RKO (cell line): ENCODE data around the gene MAP2K7.
"Not testable (repeated sequence)": the region's sequence is repeated elsewhere in the genome, so short reads cannot be mapped to it uniquely, and the experiment has no call there.

ENCODE experiments used
- DNase-seq: peaks from one replicate; pipeline ENCODE4 v3.0.0-alpha.2; 2016; ENCODE audit warnings: low spot score

MAP2K7 gene

DNA sequence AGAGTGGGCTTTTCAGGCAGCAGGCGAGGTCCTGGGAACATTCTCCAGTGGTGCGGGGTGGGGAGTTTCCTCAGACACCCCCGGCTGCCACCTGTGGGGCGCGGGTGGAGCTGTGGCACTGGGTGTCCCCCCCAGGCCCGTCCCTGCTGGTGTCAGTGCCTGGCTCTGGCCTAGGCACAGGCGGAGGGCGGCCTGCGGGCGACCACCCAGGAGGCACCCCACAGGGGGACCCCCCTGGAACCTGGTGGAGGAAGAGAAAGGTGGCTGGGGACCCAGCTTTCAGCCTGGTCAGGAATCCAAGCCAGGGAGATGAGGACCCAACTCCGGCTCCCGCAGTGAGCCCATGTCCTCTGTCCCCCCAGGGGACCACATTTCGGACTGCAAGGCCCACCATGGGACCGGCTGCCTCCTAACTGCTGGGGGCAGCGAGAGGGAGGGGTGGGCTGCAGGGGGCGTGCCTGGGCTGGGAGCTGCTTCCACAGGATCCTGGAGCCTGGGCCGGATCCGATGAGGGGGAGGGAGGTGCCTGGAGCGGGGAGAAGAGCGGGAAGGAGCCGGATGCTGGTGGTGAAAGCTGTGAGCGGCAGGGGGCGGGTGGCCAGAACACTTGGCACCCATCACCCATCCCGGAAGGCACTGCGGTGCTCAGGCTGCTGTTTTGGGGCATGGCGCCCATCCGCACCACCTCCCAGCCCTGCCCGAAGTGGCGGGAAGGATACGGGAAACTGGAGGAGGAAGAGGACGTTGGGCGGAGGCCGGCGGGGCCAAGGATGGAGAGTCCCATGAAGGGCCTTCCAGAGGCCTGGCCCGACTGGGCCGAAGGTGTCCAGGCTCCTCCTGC is 27.8 kb downstream of the MAP2K7 start:
- no peak for DNase-seq

GRCh38 chr19:7932276-7932929 is 28.7 kb downstream of the MAP2K7 start:
- no peak for DNase-seq

- DNase-seq: no peak
Measured at GRCh38 chr19:7932930-7933300, 29.2 kb downstream of the MAP2K7 start.

GRCh38 chr19:7933411-7933810 is 29.7 kb downstream of the MAP2K7 start:
- DNase-seq: no peak

DNA sequence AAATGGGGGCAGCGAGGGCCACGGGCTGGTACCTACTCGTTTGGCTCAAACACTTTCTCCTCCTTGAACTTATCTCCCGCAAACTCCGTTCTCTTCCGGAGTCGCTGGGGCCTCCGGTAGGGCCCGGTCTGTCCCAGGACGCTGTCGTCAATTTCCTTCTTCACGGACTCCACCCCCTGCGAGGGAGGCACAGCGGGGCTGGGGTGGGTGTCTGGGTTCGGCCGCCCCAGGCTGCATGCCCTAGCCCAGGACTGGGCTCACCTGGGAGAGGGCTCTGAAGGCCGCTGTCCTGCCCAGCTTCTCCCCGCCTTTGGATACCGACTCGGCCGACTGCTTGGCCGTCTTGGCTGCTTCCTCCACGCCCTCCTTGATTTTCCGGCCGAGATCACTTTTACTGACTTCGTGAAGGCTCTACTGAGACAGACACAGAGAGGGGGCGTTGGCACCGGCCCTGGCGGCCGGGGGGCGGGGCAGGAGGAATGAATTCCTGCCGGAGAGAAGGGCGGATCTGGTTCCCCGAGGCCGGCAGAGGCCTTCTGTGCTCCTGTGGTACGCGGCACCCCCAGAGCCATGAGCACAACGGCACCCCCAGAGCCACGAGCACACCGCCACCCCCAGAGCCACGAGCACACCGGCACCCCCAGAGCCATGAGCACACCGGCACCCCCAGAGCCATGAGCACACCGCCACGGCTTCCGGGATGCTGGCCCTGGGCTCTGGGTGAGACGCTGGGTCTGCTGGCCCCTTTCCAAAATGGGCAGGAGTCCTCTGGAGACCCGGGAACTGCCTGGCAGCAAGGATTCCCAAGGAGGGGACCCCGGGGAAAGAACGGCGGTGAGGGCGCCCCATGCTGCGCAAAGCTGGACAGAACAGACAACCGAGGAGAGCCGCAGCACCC is 30.4 kb downstream of the MAP2K7 start:
- DNase-seq: no peak

DNA sequence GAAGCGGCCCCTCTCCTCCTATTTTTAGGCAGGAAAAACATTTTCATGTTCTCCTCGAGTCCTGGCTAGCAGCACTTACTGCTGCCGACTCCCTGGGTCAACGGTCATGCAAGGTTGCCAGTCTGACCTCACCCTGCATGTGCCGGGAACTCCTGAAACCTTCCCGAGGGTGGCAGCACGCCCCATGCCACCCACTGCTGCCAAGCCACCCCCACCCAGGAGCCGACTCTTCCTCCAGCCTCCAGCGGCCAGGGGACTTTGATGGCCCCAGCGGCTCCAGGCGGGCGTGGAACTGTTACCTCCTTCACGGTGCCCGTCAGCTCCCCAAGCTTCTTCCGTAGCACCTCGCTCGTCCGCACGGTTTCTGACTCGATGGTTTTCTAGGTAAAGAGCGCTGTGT is 31.1 kb downstream of the MAP2K7 start:
- DNase-seq: no peak

DNA sequence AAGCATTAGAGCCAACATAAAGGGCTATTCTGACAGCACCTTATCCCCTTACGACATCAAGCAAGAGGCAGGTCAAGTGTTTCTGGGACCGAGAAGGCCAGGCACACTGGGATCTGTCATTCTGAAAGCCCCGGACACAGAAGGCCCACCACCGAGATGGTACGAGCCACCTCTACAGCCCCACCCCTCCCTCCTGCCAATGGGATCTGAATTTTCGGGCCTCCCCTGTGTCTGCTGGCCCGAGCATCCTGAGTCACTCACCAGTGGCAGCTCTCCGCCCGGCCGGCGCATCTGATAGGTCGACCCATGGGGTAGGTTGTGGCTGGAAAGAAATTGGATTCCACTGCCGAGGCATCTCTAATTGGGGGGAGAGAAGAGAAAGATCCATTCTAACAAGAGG is 37.2 kb downstream of the MAP2K7 start:
- no peak for DNase-seq

DNA sequence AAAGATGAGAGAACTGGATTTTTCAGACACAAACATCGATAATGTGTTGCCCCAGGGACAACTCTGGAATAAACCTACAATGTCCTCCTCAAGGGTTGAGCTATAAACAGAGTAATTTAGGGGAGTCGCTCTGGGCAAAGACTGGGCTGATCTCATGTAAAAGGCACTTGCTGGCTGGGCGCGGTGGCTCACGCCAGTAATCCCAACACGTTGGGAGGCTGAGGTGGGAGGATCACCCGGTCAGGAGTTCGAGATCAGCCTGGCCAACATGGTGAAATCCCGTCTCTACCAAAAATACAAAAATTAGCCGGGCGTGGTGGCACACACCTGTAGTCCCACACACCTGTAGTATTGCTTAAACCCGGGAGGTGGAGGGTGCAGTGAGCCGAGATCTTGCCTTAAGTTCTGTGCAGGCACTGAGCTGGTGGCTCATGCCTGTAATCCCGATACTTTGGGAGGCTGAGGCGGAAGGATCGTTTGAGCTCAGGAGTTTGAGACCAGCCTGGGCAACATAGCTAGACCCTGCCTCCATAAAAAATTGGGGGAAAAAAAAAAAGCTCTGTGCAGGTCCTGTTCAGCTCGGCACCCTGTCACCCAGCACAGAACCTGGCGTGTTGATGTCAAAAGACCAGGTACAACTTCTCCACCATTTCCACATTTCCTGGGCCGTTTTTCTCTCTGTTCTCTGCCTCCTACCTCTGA is 38.4 kb downstream of the MAP2K7 start:
- DNase-seq: no peak

- DNase-seq: no peak
Measured at GRCh38 chr19:7942981-7943443, 39.3 kb downstream of the MAP2K7 start.

- peak; percentile 99 for DNase-seq
Measured at GRCh38 chr19:7943444-7944176, 39.9 kb downstream of the MAP2K7 start, which contains the start of gene TIMM44. Gene TIMM44, minus strand, starts transcription at chr19:7943666. Its CDS starts 15 bp downstream, at chr19:7943651.

- DNase-seq: peak; percentile 89
Measured at GRCh38 chr19:7944177-7944761, 40.6 kb downstream of the MAP2K7 start.

- peak; percentile 37 for DNase-seq
Measured at GRCh38 chr19:7947939-7948338, 44.3 kb downstream of the MAP2K7 start.

DNA sequence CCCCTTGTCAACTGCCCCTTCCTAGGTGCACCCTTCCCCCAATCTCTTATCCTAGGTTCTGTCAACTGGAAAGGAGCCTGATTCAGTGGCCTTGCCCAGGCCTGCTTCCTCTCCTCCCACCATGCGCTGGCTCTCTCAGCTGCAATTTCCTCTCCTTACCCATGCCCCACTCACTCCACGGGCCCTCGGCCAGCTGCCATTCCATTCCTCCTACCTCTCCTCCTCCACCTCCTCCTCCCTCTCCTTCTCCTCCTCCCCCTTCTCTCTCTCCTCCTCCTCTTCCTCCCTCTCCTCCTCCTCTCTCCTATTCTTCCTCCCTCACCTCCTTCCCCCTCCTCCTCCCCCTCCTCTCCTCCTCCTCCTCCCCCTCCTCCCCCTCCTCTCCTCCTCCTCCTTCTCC is 49.4 kb downstream of the MAP2K7 start:
- DNase-seq: no peak

- no peak for DNase-seq
Measured at GRCh38 chr19:7953576-7953975, 49.9 kb downstream of the MAP2K7 start.

DNA sequence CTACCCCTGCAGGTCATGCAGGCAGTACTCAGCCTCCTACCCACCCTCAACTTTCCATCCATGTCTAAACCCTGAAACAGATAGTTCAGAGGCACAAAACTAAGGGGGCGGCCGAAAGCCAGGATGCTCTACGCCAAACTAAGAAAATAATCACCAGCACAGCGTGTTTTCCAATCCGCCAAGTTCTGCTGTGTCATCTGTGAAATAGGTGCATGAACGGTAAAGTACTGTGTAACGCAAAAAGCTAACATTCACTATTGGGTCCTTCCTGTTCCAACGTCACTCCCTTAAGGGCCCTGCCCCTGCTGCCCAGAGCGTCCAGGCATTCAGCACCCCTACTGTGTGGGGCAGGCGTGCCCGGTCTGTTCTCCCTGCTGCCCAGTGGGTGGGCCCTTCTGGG is 52.0 kb downstream of the MAP2K7 start:
- DNase-seq: no peak

DNA sequence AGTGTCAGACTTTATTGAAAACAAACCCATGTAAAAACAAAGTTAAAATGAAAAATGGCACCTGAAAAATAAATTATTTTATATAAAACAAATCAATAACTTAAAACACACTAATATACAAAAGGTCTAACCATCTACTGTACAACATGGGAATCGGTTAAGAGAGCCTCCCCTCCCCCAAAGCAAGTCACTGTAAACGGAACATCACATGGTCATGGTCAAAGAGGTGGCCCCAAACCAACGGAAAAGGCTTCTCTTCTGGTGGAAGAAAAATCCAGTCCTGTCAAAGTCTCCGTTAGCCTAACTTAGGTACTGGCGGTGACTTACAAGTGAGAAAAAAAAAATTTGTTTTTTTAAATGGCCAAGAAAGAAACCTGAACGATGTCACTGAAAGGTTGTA is 55.5 kb downstream of the MAP2K7 start:
- DNase-seq: no peak

DNA sequence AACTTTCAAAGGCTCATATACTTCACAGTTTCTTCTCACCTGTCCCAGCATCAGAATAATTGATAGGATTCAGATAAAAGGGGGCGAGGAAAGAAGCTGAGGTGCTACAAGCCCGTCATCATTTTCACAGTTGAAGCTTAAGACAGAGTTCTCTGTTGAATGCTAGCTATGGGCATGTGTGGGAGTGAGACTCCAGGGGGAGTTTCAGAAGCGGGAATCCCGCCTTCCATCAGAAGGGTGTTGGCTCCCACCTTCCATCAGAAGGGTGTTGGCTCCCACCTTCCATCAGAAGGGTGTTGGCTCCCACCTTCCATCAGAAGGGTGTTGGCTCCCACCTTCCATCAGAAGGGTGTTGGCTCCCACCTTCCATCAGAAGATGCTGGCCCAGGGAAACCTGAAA is 57.4 kb downstream of the MAP2K7 start:
- DNase-seq: not testable (repeated sequence)

DNA sequence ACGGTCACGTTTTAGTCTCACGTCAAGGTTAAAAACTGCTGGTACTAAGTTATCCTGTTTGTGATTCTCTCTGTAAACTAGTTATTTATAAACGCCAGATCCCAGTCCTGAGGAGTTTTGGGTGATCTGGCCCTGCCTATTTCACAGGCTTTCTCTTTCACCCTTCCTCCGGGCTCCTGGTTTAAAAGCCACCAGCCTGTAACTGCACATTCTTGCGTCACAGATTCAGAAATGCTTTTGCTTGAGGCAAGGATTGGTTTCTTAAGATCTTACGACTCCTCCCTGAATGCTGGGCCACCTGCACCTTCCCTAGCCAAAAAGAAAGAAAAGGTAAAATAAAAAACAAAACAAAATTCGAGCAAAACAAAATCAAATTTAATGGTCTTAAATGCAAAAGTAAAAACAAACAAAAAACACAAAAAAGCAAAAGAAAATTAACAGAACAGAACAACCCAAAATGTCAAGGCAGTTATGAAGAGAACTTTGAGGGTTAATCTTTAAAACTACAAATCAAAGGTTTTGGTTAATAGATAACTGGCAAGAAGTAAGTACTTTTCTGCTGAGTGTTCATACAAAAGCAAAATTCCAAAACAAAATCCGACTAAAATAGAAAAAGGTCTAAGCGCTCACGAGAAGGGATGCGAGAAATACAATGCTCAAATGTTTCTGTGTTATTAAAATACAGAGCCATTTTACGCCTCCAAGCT is 58.4 kb downstream of the MAP2K7 start:
- no peak for DNase-seq

- DNase-seq: no peak
Measured at GRCh38 chr19:7962644-7963268, 59.1 kb downstream of the MAP2K7 start.

- no peak for DNase-seq
Measured at GRCh38 chr19:7963566-7963965, 59.9 kb downstream of the MAP2K7 start.
